Measurements from ENCODE around the gene ANKFY1.

GRCh38 chr17:4234401-4234800 is 29.4 kb downstream of the ANKFY1 start:
- TF ChIP-seq CTCF (IDR thresholded peaks at IDR 0.05 in 4 of 5, conservative IDR thresholded peaks at IDR 0.05 in 1 of 5) (no peak), POLR2A (IDR thresholded peaks at IDR 0.05) (no peak)

Data from gastrocnemius medialis (tissue), 4 donors.